Skeletal muscle satellite cell (primary cell): ENCODE measurements around the gene PNKD.

ENCODE experiments used
- H3K27me3 ChIP-seq: 2 replicates; pipeline ENCODE4 v1.7.0; 2013; ENCODE audit warnings: low read length; ENCODE audit not compliant: control insufficient read depth, insufficient read depth
- H3K36me3 ChIP-seq: 2 replicates; pipeline ENCODE4 v1.7.0; 2013; ENCODE audit warnings: mild to moderate bottlenecking, control low read depth, low read length; ENCODE audit not compliant: insufficient read depth
- H3K4me1 ChIP-seq: 2 replicates; pipeline ENCODE4 v1.7.0; 2013; ENCODE audit warnings: low read length; ENCODE audit not compliant: control insufficient read depth, insufficient read depth
- H3K4me2 ChIP-seq: 2 replicates; pipeline ENCODE4 v1.7.0; 2013; ENCODE audit warnings: mild to moderate bottlenecking, low read length
- H3K4me3 ChIP-seq: 2 replicates; pipeline ENCODE4 v1.7.0; 2013; ENCODE audit warnings: low read length
- H3K9ac ChIP-seq: 2 replicates; pipeline ENCODE4 v1.7.0; 2013; ENCODE audit warnings: mild to moderate bottlenecking, low read depth, low read length, moderate library complexity
- H3K9me3 ChIP-seq: replicated peaks from 2 replicates; pipeline ENCODE4 v1.7.0; 2013; ENCODE audit warnings: mild to moderate bottlenecking, control low read depth, low read length

Gene PNKD

GRCh38 chr2:218378053-218378452, 107.7 kb downstream of the PNKD start:
- no peak overlapping the region for H3K4me2 ChIP-seq
- no peak overlapping the region for H3K4me3 ChIP-seq
- H3K4me1 ChIP-seq: no peaks in the 10 kb centered on the region
- no peak overlapping the region for H3K9ac ChIP-seq
- no peaks in the 10 kb centered on the region for H3K9me3 ChIP-seq
- peaks cover 32% of the 10 kb centered on the region for H3K27me3 ChIP-seq
- H3K36me3 ChIP-seq: no peaks in the 10 kb centered on the region

- no peak within 1 kb of the TSS for H3K4me3 ChIP-seq
- H3K4me2 ChIP-seq: no peak within 1 kb of the TSS
- H3K9ac ChIP-seq: no peak within 1 kb of the TSS
- no peaks in the 10 kb centered on the region for H3K36me3 ChIP-seq
- H3K9me3 ChIP-seq: no peaks in the 10 kb centered on the region
- H3K4me1 ChIP-seq: no peaks in the 10 kb centered on the region
- peaks cover 29% of the 10 kb centered on the region for H3K27me3 ChIP-seq
Measured at GRCh38 chr2:218381916-218382366, 111.6 kb downstream of the PNKD start, which contains the start of gene SLC11A1. TSS of gene SLC11A1 (plus strand) at chr2:218382273. CDS start at chr2:218382369, 96 bp downstream.

GRCh38 chr2:218382785-218383184, 112.5 kb downstream of the PNKD start:
- H3K4me3 ChIP-seq: no peak overlapping the region

GRCh38 chr2:218383892-218384519, 113.7 kb downstream of the PNKD start:
- no peaks in the 10 kb centered on the region for H3K9me3 ChIP-seq
- H3K36me3 ChIP-seq: no peaks in the 10 kb centered on the region

More at GRCh38 chr2:218382785-218383184, 112.5 kb downstream of the PNKD start:
- Histone ChIP-seq H3K4me1 (peaks cover 7% of the 10 kb centered on the region), H3K9ac (no peak overlapping the region), H3K27me3 (peaks cover 27% of the 10 kb centered on the region), H3K9me3 (no peaks in the 10 kb centered on the region), H3K4me2 (no peak overlapping the region), H3K36me3 (no peaks in the 10 kb centered on the region)

GRCh38 chr2:218384975-218385374, 114.7 kb downstream of the PNKD start:
- no peak overlapping the region for H3K4me2 ChIP-seq
- no peak overlapping the region for H3K4me3 ChIP-seq
- H3K36me3 ChIP-seq: no peaks in the 10 kb centered on the region
- no peak overlapping the region for H3K9ac ChIP-seq
- peaks cover 8% of the 10 kb centered on the region for H3K4me1 ChIP-seq
- H3K9me3 ChIP-seq: no peaks in the 10 kb centered on the region
- peaks cover 16% of the 10 kb centered on the region for H3K27me3 ChIP-seq

More at GRCh38 chr2:218383892-218384519, 113.7 kb downstream of the PNKD start:
- Histone ChIP-seq H3K4me2 (no peak overlapping the region), H3K9ac (no peak overlapping the region), H3K27me3 (peaks cover 17% of the 10 kb centered on the region), H3K4me3 (no peak overlapping the region), H3K4me1 (peaks cover 8% of the 10 kb centered on the region)

GRCh38 chr2:218386505-218387368, 116.4 kb downstream of the PNKD start:
- Histone ChIP-seq H3K9me3 (no peaks in the 10 kb centered on the region), H3K4me3 (no peak overlapping the region), H3K4me1 (peaks cover 8% of the 10 kb centered on the region), H3K9ac (no peak overlapping the region), H3K36me3 (no peaks in the 10 kb centered on the region), H3K27me3 (peaks cover 13% of the 10 kb centered on the region), H3K4me2 (no peak overlapping the region)

GRCh38 chr2:218387369-218388194, 117.3 kb downstream of the PNKD start:
- Histone ChIP-seq H3K4me3 (peak overlapping the region; percentile 64), H3K9ac (no peak overlapping the region), H3K4me2 (peak overlapping the region; percentile 80), H3K36me3 (no peaks in the 10 kb centered on the region), H3K9me3 (no peaks in the 10 kb centered on the region), H3K4me1 (peaks cover 8% of the 10 kb centered on the region), H3K27me3 (peaks cover 4% of the 10 kb centered on the region)

GRCh38 chr2:218389333-218390150, 119.2 kb downstream of the PNKD start:
- Histone ChIP-seq H3K36me3 (no peaks in the 10 kb centered on the region), H3K4me1 (peaks cover 8% of the 10 kb centered on the region), H3K4me3 (no peak overlapping the region), H3K27me3 (no peaks in the 10 kb centered on the region), H3K9ac (no peak overlapping the region), H3K9me3 (no peaks in the 10 kb centered on the region), H3K4me2 (no peak overlapping the region)

GRCh38 chr2:218391202-218391601, 120.9 kb downstream of the PNKD start:
- H3K9me3 ChIP-seq: no peaks in the 10 kb centered on the region
- no peak overlapping the region for H3K4me3 ChIP-seq
- no peaks in the 10 kb centered on the region for H3K27me3 ChIP-seq
- no peak overlapping the region for H3K9ac ChIP-seq
- H3K4me2 ChIP-seq: no peak overlapping the region
- H3K4me1 ChIP-seq: peaks cover 8% of the 10 kb centered on the region
- no peaks in the 10 kb centered on the region for H3K36me3 ChIP-seq

GRCh38 chr2:218392459-218392858, 122.1 kb downstream of the PNKD start:
- H3K4me1 ChIP-seq: peaks cover 15% of the 10 kb centered on the region
- H3K4me3 ChIP-seq: no peak overlapping the region
- H3K9me3 ChIP-seq: no peaks in the 10 kb centered on the region
- H3K36me3 ChIP-seq: no peaks in the 10 kb centered on the region
- no peak overlapping the region for H3K4me2 ChIP-seq
- H3K27me3 ChIP-seq: no peaks in the 10 kb centered on the region
- H3K9ac ChIP-seq: no peak overlapping the region
